HG03565 (cell line): ENCODE results near the gene ANAPC2.

Experiments
- ATAC-seq: cut with Tn5 transposase; IDR thresholded peaks from one replicate; pipeline ENCODE4 v1.9.1; 2021; ENCODE audit warnings: mild to moderate bottlenecking, moderate library complexity; ENCODE audit not compliant: unreplicated experiment

The ANAPC2 gene

DNA sequence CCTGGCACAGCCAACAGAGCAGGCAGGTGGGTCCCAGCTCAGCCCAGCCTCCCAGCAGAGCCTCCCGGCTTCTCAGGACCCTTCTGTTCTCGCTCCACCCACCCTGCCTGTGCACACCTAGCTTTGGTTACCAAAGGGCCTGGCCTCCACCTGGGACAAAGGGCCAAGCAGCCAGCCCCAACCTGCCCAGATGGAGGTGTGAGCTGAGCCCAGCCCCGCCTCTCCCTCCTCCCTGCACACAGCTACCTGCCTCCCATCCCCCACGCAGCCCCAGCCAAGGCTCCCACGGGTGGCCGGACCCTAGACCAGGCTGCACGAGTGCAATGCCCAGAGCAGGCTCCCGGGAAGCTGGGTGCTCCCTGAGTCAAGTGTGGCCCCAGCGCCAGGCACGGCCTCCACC, 6.5 kb upstream of the ANAPC2 start:
- no peak for ATAC-seq

GRCh38 chr9:137194388-137194787, 6.0 kb upstream of the ANAPC2 start:
- no peak for ATAC-seq

DNA sequence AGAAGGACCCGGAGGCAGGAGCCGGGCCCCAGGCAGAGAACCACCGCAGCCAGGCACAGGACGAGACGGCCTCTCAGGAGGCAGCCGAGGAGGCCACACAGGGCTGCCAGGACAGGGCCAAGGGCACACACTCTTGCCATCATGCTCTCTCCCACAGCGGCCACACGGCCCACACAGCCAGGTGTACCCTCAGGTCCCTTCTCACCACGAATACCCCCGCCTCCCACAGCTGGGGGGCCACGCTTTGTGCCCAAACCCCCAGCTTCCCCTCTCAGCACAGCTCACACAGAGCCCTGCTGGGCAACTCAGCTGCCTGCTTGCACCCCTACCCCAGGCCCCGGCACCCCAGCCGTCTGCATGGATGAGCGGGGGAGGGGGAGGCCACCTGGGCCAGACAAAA, 5.4 kb upstream of the ANAPC2 start:
- ATAC-seq, result no peak

GRCh38 chr9:137192859-137193258, 4.5 kb upstream of the ANAPC2 start:
- no peak for ATAC-seq

GRCh38 chr9:137192448-137192780, 4.1 kb upstream of the ANAPC2 start:
- no peak for ATAC-seq

DNA sequence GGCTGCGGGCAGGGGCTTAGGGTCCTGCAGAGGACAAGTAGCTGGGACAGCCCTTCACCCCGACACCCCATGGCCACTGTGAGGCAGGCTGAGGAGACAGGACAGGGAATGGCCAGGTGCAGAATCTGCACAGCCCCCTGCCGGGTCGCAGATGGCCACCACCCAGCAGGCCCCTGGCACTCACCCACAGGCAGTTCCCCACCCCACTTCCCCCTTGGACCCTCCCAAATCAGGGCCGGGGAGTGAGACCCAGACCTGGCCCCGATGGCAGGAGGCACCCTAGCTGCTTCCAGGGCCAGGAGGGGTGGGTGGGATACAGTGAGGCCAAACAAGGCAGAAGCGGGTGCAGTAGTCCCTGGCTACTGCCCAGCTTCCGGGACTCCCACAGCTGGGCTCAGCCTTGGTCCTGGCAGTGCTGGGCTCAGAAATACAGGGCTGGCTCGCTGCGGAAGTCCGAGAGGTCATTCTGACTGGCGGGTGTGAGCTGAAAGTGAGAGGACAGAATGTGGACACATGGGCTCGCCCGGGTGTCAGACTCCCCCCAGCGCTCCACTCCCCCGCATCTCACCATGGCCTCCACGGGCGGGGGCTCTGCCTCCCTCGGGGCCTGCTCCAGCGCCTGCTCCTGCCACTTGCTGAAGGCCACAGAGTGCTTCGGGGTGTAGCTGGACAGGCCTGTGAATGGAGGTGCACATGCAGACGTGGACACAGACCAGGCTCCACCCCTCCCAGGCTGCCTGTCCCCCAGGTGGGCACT, 3.5 kb upstream of the ANAPC2 start:
- ATAC-seq, result no peak

DNA sequence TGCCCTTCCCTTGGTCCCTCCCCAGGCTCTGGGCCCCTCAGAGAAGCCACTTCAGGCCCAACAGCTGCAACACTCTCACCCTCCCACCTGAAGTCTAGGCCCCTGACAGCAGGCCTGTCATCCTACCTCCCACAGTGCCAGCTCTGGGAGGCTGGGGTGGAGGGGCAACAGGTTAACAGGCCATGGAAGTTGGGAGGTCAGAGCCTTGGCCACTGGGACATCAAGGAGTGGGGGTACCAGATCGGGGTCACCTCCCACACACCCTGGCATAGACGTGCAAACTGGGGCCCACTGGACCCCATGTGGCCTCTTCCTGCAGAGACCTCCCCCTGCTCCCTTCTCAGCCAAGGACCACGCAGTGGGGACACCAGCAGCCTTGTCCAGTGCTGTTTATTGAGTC, 2.9 kb upstream of the ANAPC2 start:
- ATAC-seq, result no peak

DNA sequence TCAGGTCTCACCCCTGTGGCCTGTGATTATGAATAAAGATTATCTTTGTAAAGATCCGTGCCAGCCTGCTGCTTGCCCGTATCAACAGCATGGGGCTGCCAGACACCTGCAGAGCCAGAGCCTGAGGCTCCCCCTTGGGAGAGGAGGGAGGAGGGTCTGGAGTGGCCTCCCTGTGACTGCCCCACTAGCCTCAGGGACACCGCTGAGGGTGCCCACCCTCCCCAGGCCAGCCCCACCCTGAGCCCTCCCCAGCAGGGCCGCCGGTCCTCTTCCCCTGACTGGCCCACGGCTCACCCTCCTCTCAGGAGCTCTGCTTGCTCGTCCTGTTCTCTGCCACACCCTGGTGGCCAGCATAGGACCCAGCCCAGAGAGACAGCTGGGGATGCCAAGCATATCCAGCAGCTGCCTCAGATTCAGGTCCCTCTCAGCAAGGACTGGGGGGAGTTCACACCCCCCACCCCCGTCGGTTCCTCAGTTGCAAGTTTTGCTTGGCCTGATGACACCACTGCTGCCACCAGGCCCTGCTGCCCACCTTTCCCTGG, 2.0 kb upstream of the ANAPC2 start:
- no peak for ATAC-seq

- ATAC-seq, result no peak
Measured at GRCh38 chr9:137189297-137190295, 1.2 kb upstream of the ANAPC2 start.

DNA sequence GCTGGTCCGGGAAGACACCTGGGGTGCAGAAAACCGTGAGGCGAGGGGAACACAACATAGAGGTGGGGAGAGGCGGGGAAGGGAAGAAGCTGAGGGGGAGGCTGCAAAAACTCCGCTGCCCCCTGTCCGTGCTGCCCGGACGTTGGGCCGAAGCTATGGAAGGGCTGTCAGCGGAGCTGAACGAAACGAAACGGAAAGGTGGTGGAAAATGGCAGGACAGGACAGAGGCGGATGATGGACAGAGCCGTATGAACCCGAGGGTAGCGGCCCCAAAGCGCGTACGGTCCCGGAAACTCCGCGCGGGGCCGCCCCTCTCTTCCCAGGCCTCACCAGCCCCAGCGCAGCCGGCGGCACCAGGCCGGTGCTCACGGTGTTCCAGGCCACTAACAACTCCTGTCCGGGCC, 272 bp downstream of the ANAPC2 start:
- no peak for ATAC-seq

DNA sequence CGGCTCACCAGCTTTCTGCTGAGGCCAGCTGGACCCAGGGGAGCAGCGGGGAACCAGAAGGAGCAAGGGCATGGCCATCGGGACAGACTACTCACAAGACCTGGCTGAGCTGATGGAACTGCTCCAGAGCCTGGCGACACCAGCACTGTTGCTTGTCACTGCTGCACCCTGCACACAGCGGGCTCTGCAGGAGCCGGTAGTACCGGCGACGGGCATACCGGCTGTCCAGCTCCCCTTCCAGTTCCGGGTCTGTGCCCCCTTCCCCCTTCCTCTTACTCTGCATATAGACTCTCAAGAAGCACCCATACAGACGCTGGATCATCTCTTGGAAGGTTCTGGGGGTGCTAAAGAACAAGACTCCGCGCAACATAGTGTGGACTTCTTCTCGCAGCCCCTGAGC, 974 bp downstream of the ANAPC2 start:
- no peak for ATAC-seq

DNA sequence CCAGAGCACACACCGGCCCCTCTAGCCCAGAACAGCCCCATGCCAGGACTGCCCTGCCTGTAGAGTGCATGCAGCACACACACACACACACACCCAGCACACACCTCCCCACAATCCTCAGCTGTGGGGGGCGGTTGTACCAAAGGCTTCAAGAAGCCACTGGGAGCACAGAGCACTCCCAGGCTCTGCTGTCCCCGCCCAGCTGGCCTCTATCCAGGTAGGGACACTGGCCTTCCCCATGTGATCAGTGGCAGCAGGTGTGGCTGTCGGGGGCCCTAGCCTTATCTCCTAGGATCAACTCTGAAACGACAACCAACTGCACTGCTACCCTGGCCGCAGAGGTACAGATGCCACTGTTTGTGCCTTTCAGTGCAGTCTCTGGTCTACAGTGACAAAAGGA, 2.0 kb downstream of the ANAPC2 start:
- no peak for ATAC-seq

DNA sequence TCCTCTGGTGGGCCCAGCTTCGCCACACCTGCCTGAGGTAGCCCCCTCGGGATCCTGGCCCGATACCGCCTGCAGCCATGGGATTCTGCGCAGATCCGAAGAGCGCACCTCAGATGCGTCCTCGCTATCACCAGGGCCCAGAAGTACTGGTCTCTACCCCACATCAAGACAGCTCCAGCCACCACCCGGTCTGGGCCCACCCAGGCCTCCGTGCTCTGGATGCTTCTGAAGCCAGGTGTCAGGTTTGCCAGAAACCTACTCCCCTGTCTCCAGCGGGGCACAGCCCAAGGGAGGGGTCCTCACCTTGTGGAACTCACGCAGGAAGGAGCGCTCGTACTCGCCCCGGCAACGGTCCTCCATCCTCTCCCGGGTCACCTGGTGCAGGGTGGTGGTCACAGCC, 2.4 kb downstream of the ANAPC2 start:
- ATAC-seq, result no peak

DNA sequence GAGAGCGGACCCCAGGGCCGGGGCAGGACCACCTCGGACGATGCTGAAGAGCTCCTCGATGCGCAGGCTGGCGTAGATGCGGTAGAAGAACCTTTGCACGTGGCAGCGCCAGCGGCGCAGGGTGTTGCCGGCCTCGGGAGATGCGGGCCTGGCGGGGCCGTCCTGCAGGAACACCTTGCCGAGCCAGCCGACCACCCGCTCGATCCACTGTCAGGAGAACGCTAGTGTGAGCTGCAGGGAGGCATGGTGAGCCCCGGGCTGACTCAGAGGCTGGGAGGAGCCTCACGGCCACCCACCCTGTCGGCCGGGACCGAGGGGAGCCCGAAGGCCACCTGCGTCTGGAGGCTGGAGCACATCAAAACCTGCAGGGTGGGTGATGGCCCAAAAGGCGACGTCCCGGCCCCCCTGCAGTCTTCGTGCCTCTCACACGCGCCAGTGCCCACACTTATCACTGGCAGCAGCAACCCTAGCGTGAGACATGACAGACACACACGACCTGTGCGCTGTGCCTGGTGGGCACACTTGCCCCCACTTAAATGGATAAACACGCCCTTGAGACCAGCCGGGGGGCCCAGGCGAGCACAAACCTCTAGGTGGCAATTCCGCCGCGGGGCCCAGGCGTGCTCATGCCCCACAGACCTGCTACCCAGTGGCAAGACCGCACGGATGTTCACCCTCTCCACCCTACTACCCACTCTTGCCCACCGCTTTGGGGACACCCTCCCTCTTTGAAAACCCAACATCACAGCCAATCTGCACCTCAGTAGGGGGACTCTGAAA, 3.3 kb downstream of the ANAPC2 start:
- no peak for ATAC-seq

- no peak for ATAC-seq
Measured at GRCh38 chr9:137183980-137184595, 4.3 kb downstream of the ANAPC2 start.

DNA sequence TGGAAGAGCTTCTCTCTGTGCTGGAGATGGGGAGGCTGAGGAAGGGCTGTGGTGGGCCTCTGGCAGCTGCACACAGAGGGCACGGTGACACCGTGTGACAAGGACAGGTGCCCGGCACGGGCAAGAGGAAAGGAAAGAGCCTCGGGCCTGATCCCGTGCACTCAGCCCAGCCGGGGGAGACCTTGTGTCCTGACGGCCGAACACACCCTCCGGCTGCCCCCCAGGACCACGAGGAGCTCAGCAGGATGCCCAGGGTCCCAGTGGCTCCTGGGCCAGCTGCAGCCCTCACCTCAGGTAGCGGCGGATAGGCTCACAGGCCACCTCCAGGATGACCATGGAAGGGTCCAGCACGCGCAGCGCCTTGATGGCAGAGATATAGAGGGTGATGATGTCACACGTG, 5.5 kb downstream of the ANAPC2 start:
- no peak for ATAC-seq

GRCh38 chr9:137181680-137182079, 6.7 kb downstream of the ANAPC2 start:
- no peak for ATAC-seq

DNA sequence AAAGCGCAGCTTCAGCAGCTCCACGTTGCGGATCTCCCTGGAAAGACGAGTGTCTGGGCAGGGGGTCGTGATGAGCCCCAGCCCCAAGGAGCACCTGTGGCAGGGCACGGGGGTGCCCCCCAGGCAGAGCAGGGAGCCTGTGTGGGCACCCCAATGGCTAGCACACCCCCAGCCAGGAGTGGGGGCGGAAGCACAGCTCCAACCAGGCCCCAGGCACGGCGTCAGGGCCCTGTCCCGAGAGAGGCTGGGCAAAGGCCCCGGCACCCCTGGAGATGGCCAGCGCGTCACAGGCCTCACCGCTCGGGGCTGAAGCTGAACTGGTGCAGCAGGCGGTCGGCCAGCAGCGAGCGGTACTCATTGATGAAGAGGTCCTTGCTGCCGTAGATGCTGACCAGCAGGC, 7.9 kb downstream of the ANAPC2 start:
- ATAC-seq, result no peak

DNA sequence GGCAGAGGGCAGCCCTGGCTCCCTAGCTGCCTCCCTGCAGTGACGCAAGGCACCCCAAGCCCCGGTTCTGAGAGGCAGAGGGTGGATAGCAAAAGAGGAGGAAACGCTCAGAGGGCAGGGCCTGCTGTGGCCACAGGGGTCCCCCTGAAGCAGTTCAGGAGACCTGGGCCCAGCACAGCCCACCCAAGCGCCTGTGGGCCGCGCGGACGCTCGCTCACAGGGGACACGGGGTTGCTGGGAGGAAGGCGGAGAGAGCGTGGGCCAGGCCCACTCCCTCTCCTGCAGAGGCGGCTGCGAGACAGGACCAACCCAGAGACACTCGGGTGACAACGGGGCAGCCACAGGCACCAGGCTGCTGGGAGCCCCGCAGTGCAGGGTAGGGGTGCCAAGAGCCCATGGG, 8.6 kb downstream of the ANAPC2 start:
- no peak for ATAC-seq

DNA sequence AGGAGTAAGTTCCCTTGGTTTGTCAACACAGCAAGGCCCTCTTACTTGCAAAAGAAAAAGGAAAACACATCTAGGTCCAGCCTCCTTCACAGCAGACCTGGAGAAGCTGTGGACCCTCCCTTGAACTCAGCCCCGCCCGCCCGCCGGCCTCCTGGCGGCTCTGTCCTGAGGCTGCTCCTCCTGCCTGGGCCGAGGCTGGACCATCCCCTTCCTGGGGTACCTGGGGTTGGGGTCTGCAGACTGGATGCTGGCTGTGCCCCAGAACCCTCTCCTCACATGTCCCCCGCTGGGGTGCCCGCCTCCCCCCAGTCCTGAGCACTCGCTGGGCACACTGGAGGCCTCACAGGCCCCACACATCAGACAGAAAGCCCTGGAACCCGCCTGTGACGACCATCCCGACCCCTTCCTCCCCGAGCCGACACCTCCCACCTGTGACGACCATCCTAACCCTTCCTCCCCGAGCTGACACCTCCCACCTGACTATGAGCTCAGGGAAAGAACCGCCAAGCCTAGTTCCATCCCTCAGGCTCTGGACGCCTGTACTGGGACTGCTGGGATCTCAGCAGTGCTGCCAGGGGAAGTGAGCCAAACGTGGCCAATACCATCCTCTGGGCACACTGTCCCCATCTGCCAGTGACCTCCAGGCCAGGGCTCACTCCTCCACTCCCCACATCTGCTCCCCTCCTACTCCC, 9.3 kb downstream of the ANAPC2 start:
- ATAC-seq, result no peak
